DMS153 treated with DMSO at 0.1 percent for 48 hours (cell line): ENCODE results near the gene RNF103.
"Not testable (repeated sequence)": the region's sequence is repeated elsewhere in the genome, so short reads cannot be mapped to it uniquely, and the experiment has no call there.

ENCODE experiments used
- DNase-seq: peaks from one replicate; lab custom pipeline; 2025; ENCODE audit not compliant: unreplicated experiment; lab: John Stamatoyannopoulos, UW

Gene RNF103, protein sequence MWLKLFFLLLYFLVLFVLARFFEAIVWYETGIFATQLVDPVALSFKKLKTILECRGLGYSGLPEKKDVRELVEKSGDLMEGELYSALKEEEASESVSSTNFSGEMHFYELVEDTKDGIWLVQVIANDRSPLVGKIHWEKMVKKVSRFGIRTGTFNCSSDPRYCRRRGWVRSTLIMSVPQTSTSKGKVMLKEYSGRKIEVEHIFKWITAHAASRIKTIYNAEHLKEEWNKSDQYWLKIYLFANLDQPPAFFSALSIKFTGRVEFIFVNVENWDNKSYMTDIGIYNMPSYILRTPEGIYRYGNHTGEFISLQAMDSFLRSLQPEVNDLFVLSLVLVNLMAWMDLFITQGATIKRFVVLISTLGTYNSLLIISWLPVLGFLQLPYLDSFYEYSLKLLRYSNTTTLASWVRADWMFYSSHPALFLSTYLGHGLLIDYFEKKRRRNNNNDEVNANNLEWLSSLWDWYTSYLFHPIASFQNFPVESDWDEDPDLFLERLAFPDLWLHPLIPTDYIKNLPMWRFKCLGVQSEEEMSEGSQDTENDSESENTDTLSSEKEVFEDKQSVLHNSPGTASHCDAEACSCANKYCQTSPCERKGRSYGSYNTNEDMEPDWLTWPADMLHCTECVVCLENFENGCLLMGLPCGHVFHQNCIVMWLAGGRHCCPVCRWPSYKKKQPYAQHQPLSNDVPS

DNA sequence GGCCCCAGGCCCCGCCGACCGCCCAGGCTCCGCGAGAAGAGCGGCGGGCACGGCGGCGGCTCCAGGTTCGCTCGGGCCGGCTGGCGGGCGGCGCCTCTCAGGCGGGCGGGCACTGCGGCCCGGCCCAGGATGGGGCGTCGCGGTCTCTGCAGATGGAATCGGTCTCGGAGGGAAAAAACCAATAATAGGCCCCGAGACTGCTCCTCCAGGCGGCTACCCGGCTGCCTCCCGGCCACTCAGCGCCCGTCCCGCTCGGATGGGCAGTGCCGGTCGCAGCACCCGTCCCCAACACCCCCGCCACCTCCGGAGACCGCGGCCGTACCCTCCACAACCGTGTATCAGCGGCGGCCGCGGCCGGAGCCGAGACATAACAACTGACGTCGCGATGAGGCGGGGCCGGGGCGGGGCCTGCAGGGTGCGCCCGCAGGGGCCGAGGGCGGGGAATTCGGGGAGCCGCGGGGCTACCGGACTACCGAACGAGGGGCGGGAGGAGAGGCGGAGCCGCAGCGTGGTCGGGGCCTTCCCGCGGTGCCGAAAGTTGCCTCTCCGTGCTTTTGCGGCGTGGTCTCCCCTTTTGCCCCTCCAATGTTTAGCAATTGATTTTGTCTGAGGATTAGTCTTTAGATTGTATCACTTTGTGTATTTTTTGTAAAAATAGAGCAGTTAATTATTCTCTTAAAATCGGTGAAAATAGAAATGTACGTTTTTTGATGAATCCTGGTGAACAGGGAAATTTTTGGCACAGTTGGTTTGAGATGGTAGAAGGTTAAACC lies at the start of gene RNF103:
Gene RNF103, minus strand, starts transcription at position 372 of the 773 bp plus-strand sequence. CDS start 979 bp downstream, outside the sequence.
- DNase-seq: peak; percentile 79

DNA sequence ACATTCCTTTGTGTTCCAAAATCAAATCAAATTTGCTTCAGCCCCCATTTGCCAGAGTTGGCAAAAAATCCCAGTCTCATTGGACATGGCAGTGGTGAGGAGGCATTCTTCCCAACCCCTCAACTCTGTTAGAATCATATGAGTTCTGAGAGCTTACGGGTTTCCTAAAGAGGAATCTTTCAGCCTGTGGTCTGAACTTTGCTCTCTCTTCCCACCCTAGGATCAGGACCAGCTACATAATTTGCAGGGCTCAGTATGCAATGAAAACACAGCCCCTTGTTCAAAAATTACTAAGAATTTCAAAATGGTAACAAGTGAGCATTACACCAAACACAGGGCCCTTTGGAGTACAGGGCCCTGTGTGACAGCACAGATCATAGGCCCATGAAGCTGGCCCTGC lies 49.3 kb upstream of the RNF103 start:
- DNase-seq: no peak

DNA sequence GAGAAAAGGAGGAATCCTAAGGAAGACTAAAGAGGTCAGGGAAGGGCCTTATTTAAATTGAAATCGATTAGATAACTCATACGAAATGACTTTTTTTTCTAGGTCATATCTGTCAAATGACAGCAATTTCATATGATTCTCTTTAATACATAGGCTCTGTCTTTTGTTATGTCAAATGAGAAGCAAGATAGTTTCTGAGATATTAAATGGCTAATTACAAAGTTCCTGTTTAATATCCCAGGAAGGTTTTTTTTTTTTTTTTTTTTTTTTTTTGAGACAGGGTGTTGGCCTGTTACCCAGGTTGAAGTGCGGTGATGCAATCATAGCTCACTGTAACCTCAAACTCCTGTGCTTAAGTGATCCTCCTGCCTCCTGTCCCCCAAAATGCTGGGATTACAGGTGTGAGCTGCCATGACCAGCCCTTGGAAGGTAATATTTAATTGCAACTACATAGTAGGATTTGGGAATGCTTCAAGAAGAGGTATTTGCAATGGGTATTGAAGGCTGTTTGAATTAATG lies 48.4 kb upstream of the RNF103 start:
- no peak for DNase-seq

DNA sequence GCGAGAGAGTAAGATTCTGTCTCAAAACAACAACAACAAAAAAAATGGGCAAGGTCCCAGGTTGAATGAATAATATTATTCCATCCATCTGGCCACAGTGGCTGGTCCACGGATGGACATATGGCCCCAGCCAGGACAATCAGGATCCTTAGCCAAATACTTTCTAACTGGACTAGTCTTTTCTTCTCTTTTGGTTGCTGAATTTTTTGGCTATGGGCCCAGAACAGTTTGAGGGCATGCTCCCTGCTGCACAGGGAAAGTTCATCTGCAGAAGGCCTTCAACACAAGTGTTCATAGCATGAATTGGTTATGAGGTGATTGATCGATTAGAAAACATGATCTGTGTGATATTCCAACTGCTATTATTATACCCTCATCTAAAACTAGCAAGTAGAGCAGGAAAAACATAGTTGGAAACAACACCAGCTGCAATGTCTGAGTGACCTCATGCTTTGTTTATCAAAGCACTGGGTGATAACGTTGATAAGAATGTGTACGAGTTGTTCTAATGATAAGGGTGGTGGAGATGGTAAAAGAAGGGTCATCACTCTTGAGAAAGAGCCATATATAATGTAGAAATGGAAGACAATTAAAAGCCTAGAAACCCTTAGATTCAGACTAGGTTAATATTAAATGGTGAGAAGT lies 47.8 kb upstream of the RNF103 start:
- DNase-seq: no peak

DNA sequence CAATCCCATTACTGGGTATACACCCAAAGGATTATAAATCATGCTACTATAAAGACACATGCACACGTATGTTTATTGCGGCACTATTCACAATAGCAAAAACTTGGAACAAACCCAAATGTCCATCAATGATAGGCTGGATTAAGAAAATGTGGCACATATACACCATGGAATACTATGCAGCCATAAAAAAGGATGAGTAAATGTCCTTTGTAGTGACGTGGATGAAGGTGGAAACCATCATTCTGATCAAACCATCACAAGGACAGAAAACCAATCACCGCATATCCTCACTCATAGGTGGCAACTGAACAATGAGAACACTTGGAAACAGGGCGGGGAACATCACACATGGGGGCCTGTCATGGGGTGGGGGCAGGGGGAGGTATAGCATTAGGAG lies 45.7 kb upstream of the RNF103 start:
- not testable (repeated sequence) for DNase-seq

DNA sequence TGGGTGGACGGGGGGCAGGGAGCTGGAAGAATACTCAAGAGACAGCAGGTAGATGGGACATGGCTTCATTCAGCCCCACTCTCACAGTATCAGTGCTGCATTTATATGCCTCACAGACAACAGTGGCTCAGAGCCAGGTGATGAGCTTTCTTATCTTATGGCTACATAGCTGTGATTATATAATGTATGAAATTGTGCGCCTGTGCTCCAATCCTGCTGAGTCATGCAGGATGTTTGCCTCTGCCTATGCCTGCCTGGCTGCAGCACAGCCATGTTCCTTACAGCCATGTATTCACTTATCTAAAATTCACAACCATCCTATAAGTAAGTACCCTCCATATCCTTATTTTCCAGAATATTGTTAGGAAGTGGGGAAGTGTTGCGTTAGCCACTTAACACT lies 37.7 kb upstream of the RNF103 start:
- no peak for DNase-seq

DNA sequence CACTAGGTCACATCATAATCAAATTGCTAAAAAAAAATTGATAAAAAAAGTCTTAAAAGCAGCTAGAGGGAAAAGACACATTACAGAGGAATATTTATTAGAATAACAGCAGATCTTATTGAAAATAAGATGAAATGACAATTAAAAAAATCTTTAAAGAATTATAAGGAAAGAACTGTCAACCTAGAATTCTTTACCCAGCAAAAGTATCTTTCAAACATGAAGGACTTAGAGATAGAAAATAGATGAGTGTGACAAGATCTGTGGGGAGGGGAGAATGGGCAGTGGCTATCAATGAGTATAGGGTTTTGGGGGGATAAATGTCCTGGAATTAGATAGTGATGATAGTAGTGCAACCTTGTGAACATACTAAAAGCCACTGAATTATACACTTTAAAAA lies 26.5 kb upstream of the RNF103 start:
- DNase-seq: no peak

DNA sequence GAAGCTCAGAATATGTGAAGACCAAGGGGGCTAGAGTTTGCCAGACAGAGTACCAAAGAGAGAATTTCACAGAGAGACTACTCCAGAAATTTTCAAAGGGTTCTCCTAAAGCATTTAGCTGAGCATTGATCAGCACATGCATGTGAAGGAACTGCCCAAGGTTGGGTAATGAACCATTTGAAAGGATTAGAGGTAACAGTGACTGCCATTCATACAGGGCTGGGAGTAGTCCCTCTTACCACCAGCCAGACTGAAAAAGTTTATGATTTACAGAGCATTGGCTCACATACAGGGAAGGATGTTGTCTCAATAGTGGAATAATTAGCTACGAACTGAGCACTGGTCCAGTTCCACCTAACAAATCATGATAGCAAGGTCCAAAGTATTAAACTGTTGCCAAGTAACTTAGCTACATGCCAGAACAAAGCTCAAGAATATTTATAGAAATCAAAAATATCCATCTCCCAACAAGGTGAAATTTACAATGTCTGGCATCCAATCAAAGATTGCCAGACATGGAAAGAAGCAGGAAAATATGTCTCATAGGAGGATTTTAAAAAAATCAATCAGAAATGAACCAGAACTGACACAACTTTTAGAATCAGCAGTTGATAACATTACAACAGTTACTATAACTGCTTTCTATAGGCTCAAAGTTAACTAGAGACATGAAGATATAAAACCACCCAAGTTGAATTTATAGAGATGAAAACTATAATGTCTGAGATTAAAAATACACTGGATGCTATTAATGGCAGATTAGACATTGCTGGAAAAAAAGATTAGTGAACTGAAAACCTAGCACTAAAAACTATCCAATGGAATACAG lies 25.7 kb upstream of the RNF103 start:
- no peak for DNase-seq

DNA sequence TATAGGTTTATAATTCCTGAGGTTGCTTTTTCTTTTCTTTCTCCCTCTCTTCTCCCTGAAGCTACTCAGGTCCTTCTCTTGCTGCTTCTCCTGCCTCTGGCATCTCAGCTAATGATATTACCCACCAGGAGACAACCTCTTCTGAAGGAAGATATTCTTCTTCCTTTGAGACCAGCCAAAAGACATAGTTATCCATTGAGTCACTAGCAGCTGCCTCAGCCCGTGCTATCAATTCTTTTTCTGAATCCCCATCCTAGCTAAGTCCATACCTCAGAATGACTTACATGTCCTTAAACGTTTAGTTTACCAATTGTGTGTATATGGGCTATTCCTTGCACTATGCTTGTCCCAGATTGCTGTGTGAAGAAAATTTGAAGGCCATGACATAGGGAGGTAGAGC lies 25.0 kb upstream of the RNF103 start:
- no peak for DNase-seq

DNA sequence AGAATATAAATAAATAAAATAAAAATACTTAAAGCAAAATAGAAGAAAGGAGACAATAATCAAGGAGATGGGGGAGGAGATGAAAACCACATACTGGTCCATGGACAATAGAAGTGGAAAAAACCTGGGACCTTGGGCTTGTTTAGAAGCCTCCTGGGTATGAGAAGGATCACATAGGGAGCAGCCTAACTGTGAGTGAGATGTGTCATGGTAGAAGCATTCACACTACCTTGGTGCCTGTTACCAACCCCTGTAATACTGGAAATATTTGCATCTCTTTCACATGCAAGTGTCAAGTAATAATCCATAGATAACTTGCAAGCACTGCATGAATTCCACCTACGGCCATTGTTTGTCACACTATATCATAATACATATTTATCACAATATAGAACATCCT lies 23.2 kb upstream of the RNF103 start:
- no peak for DNase-seq

DNA sequence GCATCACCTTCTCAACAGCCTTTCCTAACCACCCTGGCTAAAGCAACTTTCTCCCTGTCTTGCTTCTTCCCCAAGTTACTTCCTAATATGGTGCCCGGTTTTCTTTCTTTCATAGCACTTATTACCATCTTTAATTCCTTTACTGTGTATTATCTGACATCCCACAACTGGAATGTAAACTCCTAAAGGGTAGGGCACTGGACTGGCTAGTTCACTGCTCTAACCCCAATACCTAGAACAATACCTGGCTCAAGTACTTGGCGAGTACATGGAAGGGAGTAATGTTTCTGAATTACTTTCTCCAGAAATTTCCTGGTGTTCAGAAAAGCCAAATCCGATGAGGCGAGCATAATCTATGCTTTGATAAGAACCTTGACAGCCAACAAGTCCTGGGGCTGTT lies 22.7 kb upstream of the RNF103 start:
- DNase-seq: no peak

DNA sequence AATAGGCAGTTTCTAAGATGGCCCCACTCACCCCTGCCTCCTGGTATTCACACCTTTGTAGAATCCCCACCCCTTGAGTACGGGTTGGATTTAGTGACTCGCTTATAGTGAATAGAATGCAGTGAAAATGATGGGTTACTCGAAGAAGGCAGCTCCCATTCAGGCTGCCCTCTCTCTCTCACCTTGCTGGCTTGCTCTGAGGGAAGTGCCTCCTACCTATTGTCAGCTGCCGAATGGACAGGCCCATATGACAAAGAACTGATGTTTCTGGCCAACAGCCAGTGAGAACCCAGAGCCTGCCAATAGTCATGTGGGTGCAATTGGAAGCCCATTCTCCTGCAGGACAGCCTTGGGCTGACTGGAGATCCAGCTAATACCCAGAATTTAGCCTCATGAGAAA lies 22.1 kb upstream of the RNF103 start:
- DNase-seq: no peak

DNA sequence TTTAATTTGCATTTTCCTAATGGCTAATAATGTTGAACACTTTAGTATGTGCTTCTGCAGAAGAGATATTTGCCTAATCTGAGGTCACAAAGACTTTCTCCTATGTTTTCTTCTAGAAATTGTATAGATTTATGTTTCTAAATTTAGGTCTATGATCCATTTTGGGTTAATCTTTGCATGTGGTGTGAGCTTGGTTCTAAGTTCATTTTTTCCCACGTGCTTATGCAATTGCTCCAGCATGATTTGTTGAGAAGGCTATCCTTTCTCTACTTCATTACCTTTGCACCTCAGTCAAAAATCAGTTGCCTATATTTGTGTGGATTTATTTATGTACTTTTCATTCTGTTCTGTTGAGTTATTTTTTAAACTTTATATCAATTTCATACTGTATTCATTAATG lies 15.0 kb upstream of the RNF103 start:
- no peak for DNase-seq

DNA sequence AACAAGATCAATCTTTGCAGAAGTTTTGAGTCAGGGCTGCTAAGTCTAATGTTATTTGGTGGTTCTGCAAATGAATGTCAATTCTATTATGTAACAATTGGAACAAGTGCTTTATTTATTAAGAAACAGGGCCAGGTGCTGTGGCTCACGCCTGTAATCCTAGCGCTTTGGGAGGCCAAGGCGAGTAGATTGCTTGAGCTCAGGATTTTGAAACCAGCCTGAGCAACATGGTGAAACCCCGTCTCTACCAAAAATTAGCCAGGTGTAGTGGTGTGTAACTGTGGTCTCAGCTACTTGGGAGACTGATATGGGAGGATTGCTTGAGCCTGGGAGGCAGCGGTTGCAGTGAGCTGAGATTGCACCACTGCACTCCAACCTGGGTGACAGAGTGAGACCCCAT lies 13.2 kb upstream of the RNF103 start:
- no peak for DNase-seq

DNA sequence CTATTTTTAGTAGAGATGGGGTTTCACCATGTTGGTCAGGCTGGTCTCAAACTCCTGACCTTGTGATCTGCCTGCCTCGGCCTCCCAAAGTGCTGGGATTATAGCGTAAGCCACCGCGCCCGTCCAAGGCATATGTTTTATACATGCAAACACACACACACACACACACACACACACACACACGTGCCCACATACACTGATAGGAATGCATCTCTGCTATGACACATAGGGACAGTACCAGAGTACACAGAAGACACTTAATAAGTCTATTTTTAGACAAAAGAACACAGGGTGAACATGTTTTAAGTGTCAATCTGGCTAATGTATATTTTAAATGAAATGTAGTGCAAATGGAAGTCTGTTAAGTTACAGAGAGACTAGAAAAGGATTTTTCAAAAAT lies 10.7 kb upstream of the RNF103 start:
- no peak for DNase-seq

DNA sequence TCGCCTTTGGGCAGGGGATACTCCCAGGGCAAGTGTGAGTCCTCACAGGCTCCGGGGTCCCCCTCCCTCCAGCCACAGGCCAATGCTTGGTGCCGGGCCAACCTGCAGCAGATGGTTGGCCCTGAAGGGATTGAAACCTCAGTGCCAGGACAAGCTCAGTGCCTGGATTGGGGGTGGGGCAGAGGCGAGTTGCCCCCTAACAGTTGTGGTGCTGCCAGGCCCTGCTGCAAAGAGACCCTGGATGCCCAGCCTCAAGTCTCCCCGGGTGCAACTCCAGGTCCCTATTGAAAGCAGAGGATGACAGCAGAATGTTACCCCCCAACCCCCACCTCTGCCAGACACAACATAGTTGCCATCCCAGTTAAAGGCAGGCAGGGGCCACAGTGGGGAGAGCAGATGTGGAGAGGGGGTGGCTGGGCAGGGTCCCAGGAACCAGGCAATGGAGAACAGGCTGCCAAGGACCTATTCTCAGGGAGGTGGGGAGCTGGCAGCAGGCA lies 9.5 kb upstream of the RNF103 start:
- no peak for DNase-seq

DNA sequence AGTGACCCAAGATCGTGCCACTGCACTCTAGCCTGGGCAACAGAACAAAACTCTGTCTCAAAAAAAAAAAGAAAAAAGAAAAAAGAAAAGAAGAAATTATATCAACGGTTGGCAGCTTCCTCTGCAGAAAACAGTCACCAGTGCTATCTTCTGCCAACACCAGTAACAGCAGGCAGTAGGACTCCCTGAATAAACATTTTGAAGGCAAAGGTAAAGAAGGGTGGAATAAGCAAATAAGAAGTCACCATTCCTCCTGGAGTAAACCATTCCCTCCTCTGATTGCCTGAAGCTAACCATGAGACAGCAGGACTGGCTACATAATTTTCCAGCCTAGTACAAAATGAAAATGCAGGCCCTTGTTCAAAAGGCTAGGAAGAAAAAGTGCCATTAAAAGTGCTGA lies 9.0 kb upstream of the RNF103 start:
- no peak for DNase-seq

DNA sequence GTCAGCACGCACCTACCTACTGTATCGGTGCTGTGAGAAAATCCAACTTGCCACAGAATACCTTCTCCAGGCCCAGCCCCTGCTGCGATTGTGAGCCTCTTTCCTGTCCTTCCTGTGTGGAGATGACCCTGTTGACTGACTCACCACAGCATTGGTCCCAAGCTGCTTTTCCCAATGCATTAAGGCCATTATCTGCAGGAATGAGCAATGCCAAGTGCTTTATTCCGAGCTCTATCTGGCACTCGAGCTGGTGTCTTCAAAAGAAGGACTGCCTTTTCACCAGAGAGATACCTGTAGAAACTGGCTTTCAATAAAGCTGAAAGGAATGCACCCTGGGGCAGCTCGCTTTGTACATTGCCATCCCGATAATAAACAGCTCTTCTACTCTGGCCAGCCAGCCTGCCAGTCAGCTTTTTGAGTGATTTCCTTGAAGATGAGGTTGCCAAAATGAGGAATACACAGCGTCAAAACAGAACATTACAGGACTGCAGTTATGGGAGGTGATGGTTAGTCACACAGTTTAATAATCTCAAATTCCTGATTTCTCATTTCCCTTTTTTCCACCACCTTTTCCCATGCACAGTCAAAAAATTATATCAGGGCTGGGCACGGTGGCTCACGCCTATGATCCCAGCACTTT lies 8.3 kb upstream of the RNF103 start:
- DNase-seq: no peak

DNA sequence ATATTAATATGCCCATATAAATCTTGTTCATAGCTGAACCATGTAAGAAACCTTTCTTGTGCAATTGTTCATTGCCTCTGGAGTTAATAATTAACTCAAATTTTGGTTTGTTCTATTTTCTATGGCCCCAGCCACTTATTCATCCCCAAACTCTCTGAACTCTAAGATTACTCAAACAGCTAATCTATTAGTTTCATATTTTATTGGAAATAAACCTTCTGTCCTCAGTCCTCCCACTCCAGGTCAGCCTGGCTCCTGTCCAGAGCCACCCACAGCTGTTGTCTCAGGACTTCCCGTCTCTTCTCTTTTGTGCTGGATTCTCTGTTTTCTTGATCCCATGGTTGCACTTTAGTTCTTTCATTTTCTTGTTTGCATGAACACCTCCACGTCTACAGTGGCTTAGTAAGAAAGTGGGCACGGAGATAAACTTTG lies 4.4 kb upstream of the RNF103 start:
- DNase-seq: no peak

DNA sequence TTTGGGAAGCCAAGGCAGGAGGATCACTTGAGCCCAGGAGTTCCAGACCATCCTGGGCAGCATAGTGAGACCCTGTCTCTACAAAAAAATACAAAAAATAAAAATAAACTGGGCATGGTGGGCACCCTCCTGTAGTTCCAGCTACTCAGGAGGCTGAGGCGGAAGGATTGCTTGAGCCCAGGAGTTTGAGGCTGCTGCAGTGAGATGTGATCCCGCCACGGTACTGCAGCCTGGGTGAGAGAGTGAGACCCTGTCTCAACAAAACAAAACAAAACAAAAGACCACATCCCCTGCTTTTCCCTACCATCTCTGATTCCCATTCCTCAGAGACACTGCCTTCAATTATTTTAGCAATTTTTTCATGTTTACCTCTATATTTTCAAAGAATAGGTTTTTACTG lies 3.9 kb upstream of the RNF103 start:
- no peak for DNase-seq
